Measurements from ENCODE around the gene FHL1.

DNA sequence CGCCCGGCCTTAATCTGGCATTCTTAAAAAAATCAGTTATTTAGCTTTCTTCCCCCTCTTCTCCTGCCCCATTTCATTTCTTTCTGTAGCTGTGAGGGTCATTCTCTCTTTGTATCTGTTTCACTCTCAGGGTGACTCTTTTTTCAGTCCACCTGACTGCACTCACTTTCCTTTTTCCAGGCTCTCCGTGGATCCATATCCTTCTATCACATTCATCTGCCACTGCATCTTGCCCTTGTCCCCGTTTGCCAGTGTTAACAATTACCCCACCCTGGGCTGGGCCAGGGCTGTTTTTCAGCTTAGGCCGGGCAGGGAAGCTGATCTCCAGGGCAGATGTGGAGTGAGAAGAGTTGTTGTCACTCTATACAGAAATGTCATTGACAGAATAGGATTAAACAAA, 7.7 kb downstream of the FHL1 start:
- TF ChIP-seq, protein P1, sequence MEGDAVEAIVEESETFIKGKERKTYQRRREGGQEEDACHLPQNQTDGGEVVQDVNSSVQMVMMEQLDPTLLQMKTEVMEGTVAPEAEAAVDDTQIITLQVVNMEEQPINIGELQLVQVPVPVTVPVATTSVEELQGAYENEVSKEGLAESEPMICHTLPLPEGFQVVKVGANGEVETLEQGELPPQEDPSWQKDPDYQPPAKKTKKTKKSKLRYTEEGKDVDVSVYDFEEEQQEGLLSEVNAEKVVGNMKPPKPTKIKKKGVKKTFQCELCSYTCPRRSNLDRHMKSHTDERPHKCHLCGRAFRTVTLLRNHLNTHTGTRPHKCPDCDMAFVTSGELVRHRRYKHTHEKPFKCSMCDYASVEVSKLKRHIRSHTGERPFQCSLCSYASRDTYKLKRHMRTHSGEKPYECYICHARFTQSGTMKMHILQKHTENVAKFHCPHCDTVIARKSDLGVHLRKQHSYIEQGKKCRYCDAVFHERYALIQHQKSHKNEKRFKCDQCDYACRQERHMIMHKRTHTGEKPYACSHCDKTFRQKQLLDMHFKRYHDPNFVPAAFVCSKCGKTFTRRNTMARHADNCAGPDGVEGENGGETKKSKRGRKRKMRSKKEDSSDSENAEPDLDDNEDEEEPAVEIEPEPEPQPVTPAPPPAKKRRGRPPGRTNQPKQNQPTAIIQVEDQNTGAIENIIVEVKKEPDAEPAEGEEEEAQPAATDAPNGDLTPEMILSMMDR (IDR thresholded peaks at IDR 0.05 in 4 of 5, conservative IDR thresholded peaks at IDR 0.05 in 1 of 5), result no peak
- no peak for TF ChIP-seq POLR2A (IDR thresholded peaks at IDR 0.05)

All from gastrocnemius medialis (tissue), 4 donors.